Measurements from ENCODE around the gene MID1. TPM values are rescaled to one million over a fixed set of nuclear protein-coding genes. Genes with fewer than 3 reads are reported as not detected.

The MID1 gene
- total RNA-seq, 4 donors from 2014 or later = 0.91 to 1.9 (median 1.8) TPM

DNA sequence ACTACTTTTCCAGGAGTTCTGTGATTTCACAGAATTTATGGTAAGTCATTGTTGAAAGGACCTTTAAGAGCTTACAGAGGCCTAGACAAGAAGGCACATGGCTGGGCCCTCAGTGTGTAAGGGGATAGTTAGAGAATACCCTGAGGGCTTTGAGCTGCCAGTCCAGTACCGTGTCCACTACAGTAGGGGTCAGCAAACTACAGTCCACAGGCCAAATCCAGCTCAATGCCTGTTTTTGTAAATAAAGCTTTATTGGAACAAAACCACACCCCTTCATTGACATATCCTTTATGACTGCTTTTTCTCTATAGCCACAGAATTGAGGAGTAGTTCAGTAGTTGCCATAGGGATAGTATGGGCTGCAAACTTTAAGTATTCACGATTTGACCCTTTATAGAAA is 176.2 kb downstream of the MID1 start:
- TF ChIP-seq, protein P1, sequence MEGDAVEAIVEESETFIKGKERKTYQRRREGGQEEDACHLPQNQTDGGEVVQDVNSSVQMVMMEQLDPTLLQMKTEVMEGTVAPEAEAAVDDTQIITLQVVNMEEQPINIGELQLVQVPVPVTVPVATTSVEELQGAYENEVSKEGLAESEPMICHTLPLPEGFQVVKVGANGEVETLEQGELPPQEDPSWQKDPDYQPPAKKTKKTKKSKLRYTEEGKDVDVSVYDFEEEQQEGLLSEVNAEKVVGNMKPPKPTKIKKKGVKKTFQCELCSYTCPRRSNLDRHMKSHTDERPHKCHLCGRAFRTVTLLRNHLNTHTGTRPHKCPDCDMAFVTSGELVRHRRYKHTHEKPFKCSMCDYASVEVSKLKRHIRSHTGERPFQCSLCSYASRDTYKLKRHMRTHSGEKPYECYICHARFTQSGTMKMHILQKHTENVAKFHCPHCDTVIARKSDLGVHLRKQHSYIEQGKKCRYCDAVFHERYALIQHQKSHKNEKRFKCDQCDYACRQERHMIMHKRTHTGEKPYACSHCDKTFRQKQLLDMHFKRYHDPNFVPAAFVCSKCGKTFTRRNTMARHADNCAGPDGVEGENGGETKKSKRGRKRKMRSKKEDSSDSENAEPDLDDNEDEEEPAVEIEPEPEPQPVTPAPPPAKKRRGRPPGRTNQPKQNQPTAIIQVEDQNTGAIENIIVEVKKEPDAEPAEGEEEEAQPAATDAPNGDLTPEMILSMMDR (IDR thresholded peaks at IDR 0.05 in 4 of 5, conservative IDR thresholded peaks at IDR 0.05 in 1 of 5) = no peak
- no peak for TF ChIP-seq POLR2A (IDR thresholded peaks at IDR 0.05)
- H3K36me3 ChIP-seq = no peaks in the 10 kb centered on the region
- no peak overlapping the region for H3K4me3 ChIP-seq
- ATAC-seq (no peak), DNase-seq (no peak)
- in situ Hi-C loops (cut with MboI; ENCODE audit: low sequenced_read_pairs in 4 of 4) (no loop called here), intact Hi-C loops (cut with DNase I; ENCODE audit: low total_unique reads) (no loop called here)
- H3K27me3 ChIP-seq = no peaks in the 10 kb centered on the region
- no peaks in the 10 kb centered on the region for H3K4me1 ChIP-seq
- H3K9me3 ChIP-seq = no peaks in the 10 kb centered on the region
- no peak overlapping the region for H3K27ac ChIP-seq

DNA sequence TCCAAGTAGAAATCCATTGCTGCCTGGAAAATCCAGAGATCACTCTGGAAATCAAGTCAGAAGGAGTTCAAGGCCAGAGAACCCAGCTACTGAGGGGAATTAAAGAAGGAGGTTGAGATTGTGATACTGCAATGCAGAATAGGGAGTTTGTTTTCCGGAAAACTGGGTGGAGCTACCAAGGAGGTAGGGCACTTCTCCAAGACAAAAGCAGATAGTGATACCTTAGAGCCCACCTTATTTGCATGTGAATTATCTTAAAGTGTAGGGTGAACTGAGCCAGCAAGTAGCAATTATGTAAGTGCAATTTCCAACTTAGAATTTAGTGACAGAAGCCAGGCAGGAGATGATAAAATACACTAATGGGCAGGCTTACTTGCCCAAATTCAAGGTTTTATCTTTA is 178.9 kb downstream of the MID1 start:
- DNase-seq = no peak
- H3K36me3 ChIP-seq = no peaks in the 10 kb centered on the region
- no peak overlapping the region for H3K4me3 ChIP-seq
- H3K4me1 ChIP-seq = no peaks in the 10 kb centered on the region
- no peaks in the 10 kb centered on the region for H3K9me3 ChIP-seq
- H3K27ac ChIP-seq = no peak overlapping the region
- intact Hi-C loops (cut with DNase I; ENCODE audit: low total_unique reads) (no loop called here), in situ Hi-C loops (cut with MboI; ENCODE audit: low sequenced_read_pairs in 4 of 4) (no loop called here)
- ATAC-seq = no peak
- H3K27me3 ChIP-seq = no peaks in the 10 kb centered on the region
- TF ChIP-seq, protein P1 (IDR thresholded peaks at IDR 0.05 in 4 of 5, conservative IDR thresholded peaks at IDR 0.05 in 1 of 5) = no peak
- no peak for TF ChIP-seq POLR2A (IDR thresholded peaks at IDR 0.05)

DNA sequence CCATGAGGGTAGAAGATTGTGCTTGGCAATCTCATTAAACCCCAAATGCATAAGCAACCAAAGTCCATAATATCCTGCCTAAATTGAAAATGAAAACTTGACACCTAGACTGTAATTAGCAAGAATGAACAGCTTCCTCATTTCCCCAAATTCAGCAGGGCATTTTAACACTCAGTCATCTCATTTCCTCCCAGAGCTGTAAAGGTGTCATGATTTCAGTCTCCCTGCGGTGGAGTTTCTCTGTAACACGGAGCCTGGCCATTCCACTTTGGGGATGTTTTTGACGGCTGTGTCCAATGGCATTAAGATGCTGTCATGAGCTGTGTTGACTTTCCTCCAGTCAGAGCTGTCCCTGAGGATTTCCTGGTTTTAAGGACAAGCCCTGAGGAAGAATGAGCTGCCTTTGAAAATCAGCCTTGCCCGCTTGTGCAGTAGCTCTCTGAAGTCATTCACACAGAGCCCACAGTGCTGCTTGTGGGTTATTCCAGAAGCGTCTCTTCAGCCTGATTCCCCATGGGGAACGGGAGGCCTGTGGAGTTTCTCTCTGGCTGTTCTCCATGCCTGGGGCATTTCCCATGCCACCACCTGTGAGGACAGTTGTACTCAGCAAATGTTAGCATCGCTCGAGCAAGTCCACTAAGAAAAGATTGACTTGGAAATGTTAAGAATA is 187.0 kb downstream of the MID1 start:
- H3K9me3 ChIP-seq = no peaks in the 10 kb centered on the region
- no peak overlapping the region for H3K27ac ChIP-seq
- in situ Hi-C loops (cut with MboI; ENCODE audit: low sequenced_read_pairs in 4 of 4) = no loop called here
- no peaks in the 10 kb centered on the region for H3K4me1 ChIP-seq
- H3K27me3 ChIP-seq = no peaks in the 10 kb centered on the region
- intact Hi-C loops (cut with DNase I; ENCODE audit: low total_unique reads) = no loop called here
- no peak for TF ChIP-seq POLR2A (IDR thresholded peaks at IDR 0.05)
- TF ChIP-seq, protein P1 (IDR thresholded peaks at IDR 0.05 in 4 of 5, conservative IDR thresholded peaks at IDR 0.05 in 1 of 5) = no peak
- H3K4me3 ChIP-seq = no peak overlapping the region
- no peaks in the 10 kb centered on the region for H3K36me3 ChIP-seq
- ATAC-seq (no peak), DNase-seq (no peak)

- Histone ChIP-seq H3K4me1 (no peaks in the 10 kb centered on the region), H3K27me3 (no peaks in the 10 kb centered on the region), H3K36me3 (no peaks in the 10 kb centered on the region), H3K9me3 (no peaks in the 10 kb centered on the region), H3K4me3 (no peak overlapping the region), H3K27ac (no peak overlapping the region)
- no peak for ATAC-seq
- TF ChIP-seq, protein P1 (IDR thresholded peaks at IDR 0.05 in 4 of 5, conservative IDR thresholded peaks at IDR 0.05 in 1 of 5) = no peak
- no peak for TF ChIP-seq POLR2A (IDR thresholded peaks at IDR 0.05)
- intact Hi-C loops (cut with DNase I; ENCODE audit: low total_unique reads) = no loop called here
- in situ Hi-C loops (cut with MboI; ENCODE audit: low sequenced_read_pairs in 4 of 4) = no loop called here
- DNase-seq = no peak
Measured at GRCh38 chrX:10429908-10430307, 190.5 kb downstream of the MID1 start.

GRCh38 chrX:10427249-10427648 is 193.1 kb downstream of the MID1 start:
- Histone ChIP-seq H3K9me3 (no peaks in the 10 kb centered on the region), H3K36me3 (no peaks in the 10 kb centered on the region), H3K4me1 (no peaks in the 10 kb centered on the region), H3K4me3 (no peak overlapping the region), H3K27ac (no peak overlapping the region), H3K27me3 (no peaks in the 10 kb centered on the region)
- DNase-seq (no peak), ATAC-seq (no peak)
- intact Hi-C loops (cut with DNase I; ENCODE audit: low total_unique reads) = no loop called here
- TF ChIP-seq, protein P1 (IDR thresholded peaks at IDR 0.05 in 4 of 5, conservative IDR thresholded peaks at IDR 0.05 in 1 of 5) = no peak
- no peak for TF ChIP-seq POLR2A (IDR thresholded peaks at IDR 0.05)
- in situ Hi-C loops (cut with MboI; ENCODE audit: low sequenced_read_pairs in 4 of 4) = no loop called here

Data from gastrocnemius medialis (tissue), 4 donors.